Fibroblast of mammary gland (primary cell): Measurements from ENCODE around the gene HIVEP2.

ENCODE experiments used
- DNase-seq: peaks from one replicate; pipeline ENCODE4 v3.0.0-alpha.2; 2010; ENCODE audit warnings: low read depth
- H3K4me3 ChIP-seq: 2 replicates; pipeline ENCODE4 v1.5.1; 2011; ENCODE audit warnings: low read depth, mild to moderate bottlenecking, low read length, moderate library complexity; ENCODE audit not compliant: control insufficient read depth
- TF ChIP-seq, protein P1 (sequence below): conservative IDR thresholded peaks from 2 replicates; pipeline ENCODE4 v1.5.1; 2011; ENCODE audit warnings: low read depth, low read length, inconsistent platforms; ENCODE audit not compliant: control insufficient read depth, insufficient read depth

The HIVEP2 gene

DNA sequence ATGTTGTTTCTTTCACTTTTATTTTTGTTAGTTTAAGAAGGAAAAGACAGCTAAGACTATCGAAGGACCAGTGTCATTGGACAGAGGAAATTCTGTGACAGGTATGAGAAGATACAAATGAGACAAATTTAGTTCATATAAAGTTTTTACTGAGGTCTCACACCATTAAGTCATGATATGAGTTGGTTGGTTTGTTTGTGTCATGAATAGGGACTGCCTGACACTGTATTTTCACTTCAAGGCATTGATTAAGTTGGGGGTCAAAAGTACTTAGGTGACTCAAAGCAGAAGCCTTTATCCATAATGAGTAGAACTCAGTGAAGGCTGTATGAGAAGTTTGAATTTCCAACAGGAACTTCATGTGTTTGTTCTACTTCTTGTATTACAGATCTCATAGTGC, 21.3 kb upstream of the HIVEP2 start:
- H3K4me3 ChIP-seq: no peak overlapping the region
- TF ChIP-seq, protein P1, sequence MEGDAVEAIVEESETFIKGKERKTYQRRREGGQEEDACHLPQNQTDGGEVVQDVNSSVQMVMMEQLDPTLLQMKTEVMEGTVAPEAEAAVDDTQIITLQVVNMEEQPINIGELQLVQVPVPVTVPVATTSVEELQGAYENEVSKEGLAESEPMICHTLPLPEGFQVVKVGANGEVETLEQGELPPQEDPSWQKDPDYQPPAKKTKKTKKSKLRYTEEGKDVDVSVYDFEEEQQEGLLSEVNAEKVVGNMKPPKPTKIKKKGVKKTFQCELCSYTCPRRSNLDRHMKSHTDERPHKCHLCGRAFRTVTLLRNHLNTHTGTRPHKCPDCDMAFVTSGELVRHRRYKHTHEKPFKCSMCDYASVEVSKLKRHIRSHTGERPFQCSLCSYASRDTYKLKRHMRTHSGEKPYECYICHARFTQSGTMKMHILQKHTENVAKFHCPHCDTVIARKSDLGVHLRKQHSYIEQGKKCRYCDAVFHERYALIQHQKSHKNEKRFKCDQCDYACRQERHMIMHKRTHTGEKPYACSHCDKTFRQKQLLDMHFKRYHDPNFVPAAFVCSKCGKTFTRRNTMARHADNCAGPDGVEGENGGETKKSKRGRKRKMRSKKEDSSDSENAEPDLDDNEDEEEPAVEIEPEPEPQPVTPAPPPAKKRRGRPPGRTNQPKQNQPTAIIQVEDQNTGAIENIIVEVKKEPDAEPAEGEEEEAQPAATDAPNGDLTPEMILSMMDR: no peak
- DNase-seq: no peak

DNA sequence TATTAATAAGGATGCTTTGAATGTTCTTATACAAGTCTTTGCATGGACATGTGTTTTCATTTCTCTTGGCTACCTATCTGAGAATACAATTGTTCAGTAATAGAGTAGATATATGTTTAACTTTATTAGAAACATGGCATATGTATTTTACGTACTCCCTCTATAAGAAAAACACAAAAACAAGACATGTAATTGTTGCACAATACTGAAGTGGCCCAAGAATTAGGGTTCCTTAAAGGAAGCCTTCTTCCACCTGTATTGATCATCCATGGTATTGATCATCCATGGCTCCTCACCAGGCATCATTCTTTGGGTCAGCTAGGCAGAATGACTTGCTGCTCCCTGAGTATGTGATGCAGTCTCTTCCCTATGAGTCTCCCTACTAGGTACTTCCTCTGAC, 20.2 kb upstream of the HIVEP2 start:
- H3K4me3 ChIP-seq: no peak overlapping the region
- DNase-seq: no peak
- TF ChIP-seq, protein P1: no peak

DNA sequence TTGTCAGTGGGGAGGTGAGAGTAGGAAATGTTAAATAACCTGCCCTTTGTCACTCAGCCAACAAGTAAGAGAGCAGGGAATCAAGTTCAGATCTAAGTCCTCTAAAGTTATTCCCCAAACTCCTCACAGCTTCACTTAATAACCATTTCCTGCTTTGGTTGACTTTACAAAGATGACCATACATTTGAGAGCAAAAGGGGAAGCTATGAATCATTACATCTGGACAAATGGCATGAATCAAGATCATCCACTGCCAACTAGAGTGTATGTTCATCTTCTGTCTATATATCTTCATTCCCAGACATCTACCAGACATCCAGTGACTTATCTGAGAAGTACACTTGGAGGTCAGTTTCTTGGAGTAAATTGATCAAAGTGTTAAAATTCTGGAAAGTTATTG, 15.1 kb upstream of the HIVEP2 start:
- TF ChIP-seq, protein P1: no peak
- DNase-seq: peak; percentile 82
- no peak overlapping the region for H3K4me3 ChIP-seq

DNA sequence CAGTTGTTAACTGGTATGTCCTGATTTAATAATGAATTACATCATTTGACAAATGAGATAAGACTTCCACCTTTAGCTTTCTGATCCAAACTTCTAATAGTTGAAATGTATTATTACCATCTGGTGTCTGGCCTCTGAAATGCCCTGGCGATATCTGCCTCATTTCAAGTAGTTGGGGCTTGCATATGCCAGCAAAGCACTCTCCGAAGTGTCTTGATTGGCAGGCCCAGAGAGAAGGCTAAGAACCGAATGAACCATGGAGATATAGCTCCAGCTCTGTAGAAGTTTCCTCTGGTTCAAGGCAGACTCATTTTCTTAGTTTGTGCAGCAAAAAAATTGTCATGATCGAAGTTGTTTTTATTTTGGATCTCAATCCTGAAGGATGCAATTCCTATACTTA, 13.4 kb upstream of the HIVEP2 start:
- DNase-seq: no peak
- TF ChIP-seq, protein P1: no peak
- no peak overlapping the region for H3K4me3 ChIP-seq

DNA sequence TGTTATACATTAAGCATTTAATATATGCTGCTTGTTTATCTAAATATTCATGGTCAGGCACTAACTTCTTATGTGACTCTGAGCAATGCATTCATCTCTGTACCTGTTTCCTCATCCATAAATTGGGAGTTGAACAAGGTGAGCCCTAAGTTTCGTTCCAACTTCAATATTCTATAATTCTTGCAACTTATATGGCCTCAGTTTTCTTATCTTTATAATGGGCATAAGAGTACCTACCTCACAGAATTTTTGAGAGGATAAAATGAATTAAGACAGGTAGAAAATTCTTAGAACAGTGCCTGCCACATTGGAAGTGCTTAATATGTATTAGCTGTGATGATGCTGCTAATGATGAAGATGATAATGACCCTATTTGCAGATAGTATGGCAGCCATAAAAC, 11.8 kb upstream of the HIVEP2 start:
- no peak for DNase-seq
- H3K4me3 ChIP-seq: no peak overlapping the region
- TF ChIP-seq, protein P1: no peak

DNA sequence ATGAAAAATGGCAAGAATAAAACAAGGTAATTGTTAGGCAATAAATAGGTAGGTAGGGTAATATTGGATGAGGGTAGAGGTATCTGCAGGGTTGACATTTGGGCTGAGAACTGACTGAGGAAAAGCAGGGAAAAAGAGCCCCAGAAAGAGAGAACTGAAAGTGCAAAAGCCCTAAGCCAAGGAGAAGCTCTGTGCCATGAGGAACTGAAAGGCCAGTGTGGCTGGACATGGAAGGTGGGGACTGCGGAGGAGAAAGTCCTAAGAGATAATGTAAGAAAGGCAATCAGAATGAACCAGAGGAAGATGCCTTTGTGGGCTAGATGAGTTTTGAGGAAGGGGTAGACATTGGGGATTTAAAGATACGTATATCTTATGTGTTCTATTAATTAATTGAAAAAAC, 9.9 kb upstream of the HIVEP2 start:
- H3K4me3 ChIP-seq: no peak overlapping the region
- no peak for DNase-seq
- TF ChIP-seq, protein P1: no peak

DNA sequence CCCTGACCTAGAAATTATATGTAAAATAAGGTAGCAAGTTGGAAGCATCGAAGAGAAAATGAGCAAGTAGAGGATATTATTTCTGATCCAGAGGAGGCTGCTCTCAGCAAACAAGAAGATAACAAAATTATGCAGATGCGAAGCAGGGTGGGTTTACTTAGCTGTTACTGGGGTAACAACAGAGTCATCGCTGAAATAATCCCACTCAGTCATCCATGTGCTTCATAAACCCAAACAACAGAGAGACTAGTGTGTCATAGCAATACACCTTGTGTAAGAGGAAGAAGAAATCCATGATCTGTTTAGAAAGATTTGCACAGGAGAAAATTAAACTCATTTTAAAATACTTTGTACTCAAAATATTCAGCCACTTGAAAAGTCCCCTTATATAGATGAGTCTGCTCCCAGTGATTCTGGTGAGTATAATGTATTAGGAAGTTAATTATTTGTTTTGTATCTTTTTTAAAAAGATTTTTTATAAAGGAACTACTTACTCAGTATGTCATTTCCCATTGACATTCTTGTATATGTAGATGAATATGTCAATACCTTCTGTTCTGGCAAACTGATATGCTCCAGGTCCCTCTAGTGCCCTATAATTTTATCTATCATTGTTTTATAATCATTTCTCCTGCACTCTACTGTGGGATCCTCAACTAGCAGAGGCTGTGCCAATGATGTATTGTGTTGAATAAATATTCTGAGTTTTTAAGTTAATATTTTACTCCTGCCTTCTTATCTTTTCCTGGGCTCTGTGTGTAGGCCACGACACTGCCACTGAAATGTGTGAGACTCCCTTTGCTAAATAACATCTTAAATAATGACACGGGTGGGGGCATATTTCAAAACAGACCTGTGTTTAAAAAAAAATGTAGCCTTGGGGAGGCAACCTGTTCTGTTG, 8.6 kb upstream of the HIVEP2 start:
- no peak for DNase-seq
- no peak overlapping the region for H3K4me3 ChIP-seq
- TF ChIP-seq, protein P1: no peak
